ENCODE results near the gene SCN5A. TPM values are rescaled to one million over a fixed set of nuclear protein-coding genes. Genes with fewer than 3 reads are reported as not detected.

The SCN5A gene
- total RNA-seq, 1 experiment from 2014 or later = not detected

DNA sequence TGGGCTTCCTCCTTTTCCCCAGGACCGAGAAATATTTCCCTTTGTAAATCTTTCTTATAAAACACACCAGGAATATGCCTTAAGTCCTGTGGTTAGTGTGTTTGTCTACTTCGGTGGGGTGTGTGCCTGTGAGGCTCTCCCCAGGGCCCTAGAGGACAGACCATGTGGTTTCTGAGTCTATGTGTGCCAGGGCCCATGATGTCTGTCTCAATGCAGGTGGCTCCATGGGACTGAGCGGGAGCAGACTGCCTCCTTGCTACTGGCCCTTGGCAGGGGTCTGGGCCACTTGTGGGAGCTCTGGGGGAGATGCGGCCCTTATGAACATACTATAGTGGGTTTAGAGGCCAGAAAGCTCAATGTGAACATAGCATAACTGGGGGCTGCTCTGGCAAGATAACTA lies 37.6 kb downstream of the SCN5A start:
- Mint-ChIP-seq H3K4me3 (ENCODE audit: unreplicated experiment) (no peak overlapping the region), H3K27me3 (ENCODE audit: insufficient read depth, unreplicated experiment) (peaks cover 12% of the 10 kb centered on the region), H3K36me3 (ENCODE audit: insufficient read depth, unreplicated experiment) (no peaks in the 10 kb centered on the region), H3K9me3 (ENCODE audit: unreplicated experiment) (no peaks in the 10 kb centered on the region), H3K4me1 (ENCODE audit: insufficient read depth, unreplicated experiment) (no peaks in the 10 kb centered on the region), H3K27ac (ENCODE audit: low read depth, unreplicated experiment) (no peak overlapping the region)
- DNase-seq (ENCODE audit: unreplicated experiment) = no peak
- intact Hi-C loops (cut with micrococcal nuclease) = no loop called here
- ChIA-PET POLR2A (no interaction called here), CTCF (interaction anchor here (1.9 kb wide), 1 partner anchor 44 kb away, joined by 4 read pairs; no protein-coding TSS in a partner anchor)
- no TSS peak for BruUV-seq (replicated peaks)
- TF ChIP-seq, protein P1, sequence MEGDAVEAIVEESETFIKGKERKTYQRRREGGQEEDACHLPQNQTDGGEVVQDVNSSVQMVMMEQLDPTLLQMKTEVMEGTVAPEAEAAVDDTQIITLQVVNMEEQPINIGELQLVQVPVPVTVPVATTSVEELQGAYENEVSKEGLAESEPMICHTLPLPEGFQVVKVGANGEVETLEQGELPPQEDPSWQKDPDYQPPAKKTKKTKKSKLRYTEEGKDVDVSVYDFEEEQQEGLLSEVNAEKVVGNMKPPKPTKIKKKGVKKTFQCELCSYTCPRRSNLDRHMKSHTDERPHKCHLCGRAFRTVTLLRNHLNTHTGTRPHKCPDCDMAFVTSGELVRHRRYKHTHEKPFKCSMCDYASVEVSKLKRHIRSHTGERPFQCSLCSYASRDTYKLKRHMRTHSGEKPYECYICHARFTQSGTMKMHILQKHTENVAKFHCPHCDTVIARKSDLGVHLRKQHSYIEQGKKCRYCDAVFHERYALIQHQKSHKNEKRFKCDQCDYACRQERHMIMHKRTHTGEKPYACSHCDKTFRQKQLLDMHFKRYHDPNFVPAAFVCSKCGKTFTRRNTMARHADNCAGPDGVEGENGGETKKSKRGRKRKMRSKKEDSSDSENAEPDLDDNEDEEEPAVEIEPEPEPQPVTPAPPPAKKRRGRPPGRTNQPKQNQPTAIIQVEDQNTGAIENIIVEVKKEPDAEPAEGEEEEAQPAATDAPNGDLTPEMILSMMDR (IDR thresholded peaks at IDR 0.05; ENCODE audit: unreplicated experiment) = no peak

DNA sequence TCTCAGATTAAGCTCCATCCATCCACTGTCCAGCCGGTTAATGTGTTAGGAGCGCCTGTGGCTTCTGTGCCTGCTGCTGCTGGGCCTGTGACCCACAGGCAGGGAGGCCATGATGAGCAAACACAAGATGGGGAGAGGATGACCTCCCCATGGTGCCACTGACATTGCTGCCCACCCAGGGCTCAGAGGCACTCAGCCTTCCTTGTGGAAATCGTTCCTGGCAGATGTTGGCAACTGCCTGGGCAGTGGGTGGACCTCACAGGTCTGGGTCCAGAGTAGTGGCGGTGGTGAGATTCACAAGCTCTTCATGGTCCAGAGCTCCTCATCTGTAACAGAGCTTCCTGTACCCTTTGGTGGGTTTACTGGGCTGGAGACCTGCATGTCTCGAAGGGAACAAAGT lies 38.6 kb downstream of the SCN5A start:
- TF ChIP-seq, protein P1 (IDR thresholded peaks at IDR 0.05; ENCODE audit: unreplicated experiment) = no peak
- no TSS peak for BruUV-seq (replicated peaks)
- ChIA-PET POLR2A (no interaction called here), CTCF (no interaction called here)
- Mint-ChIP-seq H3K9me3 (ENCODE audit: unreplicated experiment) (no peaks in the 10 kb centered on the region), H3K27ac (ENCODE audit: low read depth, unreplicated experiment) (no peak overlapping the region), H3K36me3 (ENCODE audit: insufficient read depth, unreplicated experiment) (no peaks in the 10 kb centered on the region), H3K27me3 (ENCODE audit: insufficient read depth, unreplicated experiment) (peaks cover 10% of the 10 kb centered on the region), H3K4me1 (ENCODE audit: insufficient read depth, unreplicated experiment) (no peaks in the 10 kb centered on the region), H3K4me3 (ENCODE audit: unreplicated experiment) (no peak overlapping the region)
- intact Hi-C loops (cut with micrococcal nuclease) = no loop called here
- no peak for DNase-seq (ENCODE audit: unreplicated experiment)

DNA sequence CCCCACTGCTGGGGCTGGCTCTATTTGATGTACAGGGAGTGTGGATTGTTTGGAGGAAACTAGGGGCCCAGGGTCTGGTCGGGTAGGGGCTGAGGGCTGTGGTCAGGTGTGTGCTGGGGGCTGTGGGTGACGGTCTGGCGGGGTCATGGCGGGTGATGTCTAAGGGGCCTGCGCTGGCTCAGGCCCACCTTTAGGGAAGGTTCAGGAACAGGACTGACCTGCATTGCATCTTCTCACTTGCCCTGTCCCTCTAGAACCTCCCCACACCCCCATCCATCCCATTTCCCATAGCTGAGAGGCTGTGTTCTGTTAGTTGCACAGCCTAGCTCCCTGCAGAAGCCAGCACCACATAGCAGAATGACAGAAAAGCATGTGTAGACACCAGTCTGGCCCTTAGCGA lies 39.1 kb downstream of the SCN5A start:
- H3K9me3 Mint-ChIP-seq (ENCODE audit: unreplicated experiment) = no peaks in the 10 kb centered on the region
- BruUV-seq (replicated peaks) = no TSS peak
- no peaks in the 10 kb centered on the region for H3K4me1 Mint-ChIP-seq (ENCODE audit: insufficient read depth, unreplicated experiment)
- ChIA-PET POLR2A (no interaction called here), CTCF (no interaction called here)
- intact Hi-C loops (cut with micrococcal nuclease) = no loop called here
- peaks cover 5% of the 10 kb centered on the region for H3K27me3 Mint-ChIP-seq (ENCODE audit: insufficient read depth, unreplicated experiment)
- H3K4me3 Mint-ChIP-seq (ENCODE audit: unreplicated experiment) = no peak overlapping the region
- no peak for DNase-seq (ENCODE audit: unreplicated experiment)
- H3K27ac Mint-ChIP-seq (ENCODE audit: low read depth, unreplicated experiment) = no peak overlapping the region
- TF ChIP-seq, protein P1 (IDR thresholded peaks at IDR 0.05; ENCODE audit: unreplicated experiment) = no peak
- no peaks in the 10 kb centered on the region for H3K36me3 Mint-ChIP-seq (ENCODE audit: insufficient read depth, unreplicated experiment)

GRCh38 chr3:38609386-38610111 lies 39.9 kb downstream of the SCN5A start:
- POLR2A ChIA-PET = no interaction called here

More at GRCh38 chr3:38609386-38610111, 39.9 kb downstream of the SCN5A start:
- CTCF ChIA-PET = no interaction called here
- H3K9me3 Mint-ChIP-seq (ENCODE audit: unreplicated experiment) = no peaks in the 10 kb centered on the region
- no peaks in the 10 kb centered on the region for H3K27me3 Mint-ChIP-seq (ENCODE audit: insufficient read depth, unreplicated experiment)
- no peak for DNase-seq (ENCODE audit: unreplicated experiment)
- TF ChIP-seq, protein P1 (IDR thresholded peaks at IDR 0.05; ENCODE audit: unreplicated experiment) = no peak
- H3K4me3 Mint-ChIP-seq (ENCODE audit: unreplicated experiment) = no peak overlapping the region
- H3K4me1 Mint-ChIP-seq (ENCODE audit: insufficient read depth, unreplicated experiment) = no peaks in the 10 kb centered on the region
- no TSS peak for BruUV-seq (replicated peaks)
- intact Hi-C loops (cut with micrococcal nuclease) = no loop called here
- H3K36me3 Mint-ChIP-seq (ENCODE audit: insufficient read depth, unreplicated experiment) = no peaks in the 10 kb centered on the region
- no peak overlapping the region for H3K27ac Mint-ChIP-seq (ENCODE audit: low read depth, unreplicated experiment)

Measured in MCF 10A (cell line).